GM12891 (cell line): ENCODE data around the gene HAPLN1.
A peak's percentile ranks its signal among the peaks of the same experiment; 100 is the strongest.

ENCODE experiments used
- DNase-seq: peaks from one replicate; pipeline ENCODE4 v3.0.0; 2011; ENCODE audit warnings: low spot score; ENCODE audit not compliant: insufficient read length
- FAIRE-seq: peaks from 2 replicates; lab custom pipeline; 2011; peaks lifted over from hg19 to GRCh38; lab: Jason Lieb, UNC
- PAX5 ChIP-seq: IDR thresholded peaks from 2 replicates; pipeline ENCODE4 v1.6.1; 2011; ENCODE audit warnings: low read length, moderate library complexity, mild to moderate bottlenecking; ENCODE audit not compliant: insufficient read depth, severe bottlenecking
- POLR2A ChIP-seq: IDR thresholded peaks from 2 replicates; pipeline ENCODE4 v1.6.1; 2011; ENCODE audit warnings: low read depth, low read length, control low read depth
- POLR2AphosphoS5 ChIP-seq: IDR thresholded peaks from 2 replicates; pipeline ENCODE4 v1.6.1; 2011; ENCODE audit warnings: low read depth, low read length, control low read depth
- POU2F2 ChIP-seq: IDR thresholded peaks from 2 replicates; pipeline ENCODE4 v1.6.1; 2011; ENCODE audit warnings: low read depth, mild to moderate bottlenecking, control low read depth, low read length, moderate library complexity
- SPI1 ChIP-seq: IDR thresholded peaks from 2 replicates; pipeline ENCODE4 v1.6.1; 2011; ENCODE audit warnings: low read depth, low read length, control low read depth
- TAF1 ChIP-seq: IDR thresholded peaks from 2 replicates; pipeline ENCODE4 v1.6.1; 2011; ENCODE audit warnings: low read depth, low read length, control low read depth

The HAPLN1 gene

DNA sequence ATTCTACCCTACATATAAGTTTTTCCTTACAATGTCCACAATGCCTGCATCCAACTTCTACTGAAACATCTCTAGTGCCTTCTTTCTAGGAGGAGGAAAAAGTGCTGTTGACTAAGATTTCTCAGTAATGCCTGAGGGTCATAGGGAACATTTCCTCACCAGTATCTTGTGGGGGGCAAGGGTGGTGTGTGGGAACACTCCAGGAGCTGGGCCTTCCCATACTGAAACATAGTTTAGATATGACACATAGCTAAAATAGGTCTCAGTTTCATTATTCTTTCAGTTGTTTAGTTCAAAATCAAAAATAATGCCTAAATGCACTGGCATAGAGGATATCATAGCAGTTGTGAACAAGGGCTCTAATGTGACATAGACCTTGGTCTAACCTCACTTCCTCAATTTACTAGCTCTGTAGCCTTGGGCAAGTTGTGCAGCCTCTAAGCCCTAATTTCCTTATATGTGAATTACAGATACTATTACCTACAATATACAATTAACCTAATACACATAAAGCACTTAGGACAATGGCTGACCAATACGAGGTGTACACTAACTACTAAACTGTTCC is 66.1 kb downstream of the HAPLN1 start:
- DNase-seq (no peak), FAIRE-seq (no peak)
- TF ChIP-seq TAF1 (no peak), SPI1 (peak; percentile 78), POU2F2 (no peak), POLR2AphosphoS5 (no peak), PAX5 (no peak), POLR2A (no peak)

DNA sequence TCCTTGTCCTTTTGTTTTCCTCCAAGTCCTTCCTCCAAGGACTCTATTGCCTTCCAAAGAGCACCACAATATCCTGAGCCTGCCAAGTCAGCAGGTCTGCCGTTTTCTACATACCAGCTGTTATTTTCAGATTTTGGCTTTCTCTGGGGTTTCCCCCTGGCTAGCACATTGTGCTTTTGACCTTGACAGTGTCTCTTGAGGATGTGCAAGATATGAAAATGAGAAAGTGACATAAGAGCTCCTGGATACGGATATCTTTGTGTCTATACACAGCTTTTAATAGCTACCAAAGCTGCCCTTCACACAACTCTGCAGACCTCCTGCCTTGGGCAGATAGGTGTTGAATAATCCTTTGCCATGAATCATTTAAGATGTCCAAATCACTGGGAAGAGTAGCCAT is 67.0 kb downstream of the HAPLN1 start:
- DNase-seq: no peak
- no peak for FAIRE-seq
- TF ChIP-seq TAF1 (no peak), SPI1 (no peak), POLR2A (no peak), POLR2AphosphoS5 (no peak), POU2F2 (no peak), PAX5 (no peak)

DNA sequence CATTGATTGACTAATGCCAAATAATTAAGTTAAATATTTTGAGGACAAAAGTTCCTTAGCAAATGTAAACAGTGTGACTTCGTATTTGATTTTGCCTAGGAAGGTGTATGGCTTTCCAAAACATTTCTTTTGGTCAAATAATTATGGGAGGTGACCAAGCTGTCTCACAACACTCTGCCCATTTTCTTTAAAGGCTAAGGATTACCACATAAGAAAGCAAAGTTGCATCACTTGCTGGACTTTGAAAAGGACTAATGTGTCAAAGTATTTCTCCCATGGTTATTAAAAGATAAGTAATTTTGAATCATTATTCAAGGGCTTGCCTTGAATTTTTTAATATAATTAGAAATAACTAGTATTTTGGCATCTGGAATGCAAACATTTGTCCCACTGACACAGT is 74.7 kb downstream of the HAPLN1 start:
- DNase-seq (no peak), FAIRE-seq (no peak)
- TF ChIP-seq POU2F2: no peak
- TF ChIP-seq TAF1: no peak
- TF ChIP-seq POLR2A: no peak
- TF ChIP-seq PAX5: no peak
- no peak for TF ChIP-seq POLR2AphosphoS5
- TF ChIP-seq SPI1: no peak

DNA sequence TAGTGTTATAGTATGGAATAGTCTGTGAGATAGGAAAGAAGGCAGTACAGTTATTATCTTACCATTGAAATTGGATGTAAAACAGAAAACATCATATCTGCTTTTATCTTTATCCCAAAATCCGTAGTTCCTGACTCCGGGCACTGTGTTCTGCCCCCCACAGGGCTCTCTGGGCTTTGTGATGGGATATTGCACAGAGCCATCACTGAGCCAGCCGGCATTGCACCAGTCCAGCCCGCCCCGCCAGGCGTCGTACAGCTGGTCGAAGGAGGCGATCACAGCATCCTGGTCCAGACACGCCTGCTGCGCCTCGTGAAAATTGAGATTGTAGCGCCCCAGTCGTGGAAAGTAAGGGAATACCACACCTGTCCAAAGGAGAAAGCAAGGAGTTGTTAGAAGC is 76.4 kb downstream of the HAPLN1 start:
- TF ChIP-seq TAF1: no peak
- no peak for TF ChIP-seq SPI1
- TF ChIP-seq POU2F2: no peak
- no peak for TF ChIP-seq PAX5
- DNase-seq (no peak), FAIRE-seq (no peak)

DNA sequence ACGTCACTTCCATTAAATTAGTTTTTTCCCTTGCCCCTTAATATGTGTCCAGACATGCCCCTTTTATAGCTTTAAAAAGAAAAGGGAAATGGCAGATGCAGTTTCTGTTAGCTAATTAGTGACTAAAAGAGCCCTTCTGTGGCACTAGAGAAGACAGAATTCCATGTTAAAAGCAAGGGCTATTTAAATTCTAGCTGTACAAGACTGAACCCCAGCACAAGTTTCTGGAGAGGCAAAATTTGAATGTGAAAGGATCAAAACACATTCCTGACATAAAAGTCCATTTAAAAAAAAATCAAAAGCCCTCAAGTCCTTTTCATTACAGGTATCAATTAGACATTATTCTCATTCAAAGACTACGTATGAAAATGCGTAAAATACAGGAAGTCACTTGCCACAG is 78.7 kb downstream of the HAPLN1 start:
- DNase-seq (no peak), FAIRE-seq (no peak)
- TF ChIP-seq POLR2AphosphoS5 (no peak), POU2F2 (no peak), PAX5 (no peak)

DNA sequence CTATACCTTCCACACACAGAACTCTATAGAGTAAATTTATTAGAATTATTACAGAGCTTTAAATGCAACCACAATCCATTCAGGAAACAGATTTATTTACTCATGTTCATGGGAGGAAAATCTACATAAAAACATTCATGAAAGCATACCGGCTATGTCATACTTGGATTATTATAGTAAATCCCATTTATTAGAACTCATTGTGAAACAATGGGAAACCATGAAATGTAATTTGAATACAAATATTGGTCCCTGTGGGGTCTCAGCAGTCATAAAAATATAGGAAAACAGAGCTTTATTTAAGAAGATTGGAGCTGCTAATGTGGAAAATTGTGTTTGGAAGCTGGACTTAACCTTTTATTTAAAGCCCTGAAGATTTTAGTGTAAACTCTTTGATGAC is 80.7 kb downstream of the HAPLN1 start:
- no peak for FAIRE-seq
- TF ChIP-seq SPI1 (no peak), TAF1 (no peak), POLR2A (no peak), POLR2AphosphoS5 (no peak), POU2F2 (no peak), PAX5 (no peak)
- no peak for DNase-seq

DNA sequence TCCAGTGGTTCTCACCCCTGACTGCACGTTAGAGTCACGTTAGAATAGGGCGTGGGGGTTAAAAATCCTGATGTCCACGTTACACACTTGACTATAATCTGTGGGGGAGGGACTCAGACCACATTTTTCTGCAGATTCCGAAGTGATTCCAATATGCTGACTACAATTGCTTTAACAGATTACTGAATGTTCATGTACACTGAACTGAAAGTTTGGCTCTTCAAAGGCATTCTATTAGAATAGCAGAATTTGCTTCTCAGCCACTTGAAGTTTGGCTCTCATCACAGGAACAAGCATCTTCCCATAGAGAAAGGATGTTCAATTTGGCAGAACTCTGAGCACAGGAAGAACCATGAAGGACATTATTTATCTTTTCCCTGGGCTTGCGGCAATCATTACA is 84.5 kb downstream of the HAPLN1 start:
- no peak for TF ChIP-seq TAF1
- DNase-seq (no peak), FAIRE-seq (no peak)

DNA sequence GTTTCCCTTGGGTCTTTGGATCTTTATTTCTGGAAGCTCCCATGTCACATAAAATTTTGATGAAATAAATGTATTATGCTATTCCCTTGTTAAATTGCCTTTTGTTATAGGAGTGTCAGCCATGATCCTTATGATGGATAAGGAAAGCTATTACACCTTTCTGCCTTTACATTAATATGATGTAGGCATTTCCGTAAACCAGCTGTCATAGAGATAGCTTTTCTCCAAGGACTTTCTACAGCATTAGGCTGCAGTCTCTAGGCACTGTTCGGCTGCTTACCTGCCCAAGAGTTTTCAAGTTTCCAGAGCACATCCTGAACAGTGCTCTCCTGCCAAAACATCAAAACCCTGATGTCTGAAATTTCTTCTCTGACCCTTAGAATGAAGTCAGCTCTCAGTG is 87.4 kb downstream of the HAPLN1 start:
- no peak for DNase-seq
- TF ChIP-seq SPI1: no peak
- no peak for TF ChIP-seq PAX5
- no peak for TF ChIP-seq TAF1
- no peak for TF ChIP-seq POLR2AphosphoS5
- no peak for TF ChIP-seq POLR2A
- no peak for TF ChIP-seq POU2F2
- FAIRE-seq: no peak

DNA sequence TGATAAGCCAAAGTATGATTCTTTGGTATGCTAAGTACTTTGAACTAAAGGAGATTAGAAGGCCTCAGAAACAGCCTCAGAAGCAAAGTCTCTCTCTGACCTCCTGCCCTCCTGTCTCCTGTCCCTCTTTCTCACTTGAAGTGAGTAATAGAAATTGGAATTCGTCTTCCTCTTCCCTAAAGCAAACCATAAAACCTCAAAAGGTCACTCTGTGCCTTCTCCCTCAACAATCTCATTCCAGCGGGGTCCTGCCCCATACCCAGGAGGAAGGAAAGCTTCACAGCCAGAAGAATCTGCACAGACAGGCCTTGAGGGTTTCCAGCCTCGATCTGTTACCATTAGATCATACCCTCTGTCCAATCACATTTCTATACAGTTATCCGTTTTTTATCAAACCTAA is 87.8 kb downstream of the HAPLN1 start:
- TF ChIP-seq TAF1 (no peak), SPI1 (no peak), POLR2A (no peak), POU2F2 (no peak), POLR2AphosphoS5 (no peak), PAX5 (no peak)
- FAIRE-seq (no peak), DNase-seq (no peak)

DNA sequence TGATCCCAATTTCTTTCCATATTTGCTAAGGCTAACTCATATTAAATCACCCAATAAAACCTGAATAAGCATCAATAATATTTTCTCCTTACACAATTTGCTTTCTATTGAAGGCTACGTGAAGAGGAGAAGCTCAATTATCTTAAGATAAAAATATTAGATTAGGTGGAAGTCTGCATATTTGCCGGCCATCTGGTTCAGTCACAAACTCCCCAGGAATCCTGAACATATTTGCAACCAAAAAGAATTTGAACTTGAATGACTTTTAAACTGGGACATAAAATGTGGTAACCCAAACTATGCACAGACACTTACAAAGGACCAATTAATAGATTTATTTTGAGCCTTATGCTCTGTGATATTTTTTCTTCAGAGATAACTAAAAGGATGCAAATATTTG is 92.3 kb downstream of the HAPLN1 start:
- FAIRE-seq (no peak), DNase-seq (no peak)
- no peak for TF ChIP-seq POLR2AphosphoS5
- no peak for TF ChIP-seq PAX5
- TF ChIP-seq POU2F2: no peak
- no peak for TF ChIP-seq SPI1
- no peak for TF ChIP-seq TAF1
- TF ChIP-seq POLR2A: no peak
